Activated CD4-positive, alpha-beta T cell treated with anti-CD3 and anti-CD28 coated beads, Interleukin-2, amount 50 U/mL, for 1 hour (primary cell): ENCODE results near the gene FGF7.
A peak's percentile ranks its signal among the peaks of the same experiment; 100 is the strongest.
"Not testable (repeated sequence)": the region's sequence is repeated elsewhere in the genome, so short reads cannot be mapped to it uniquely, and the experiment has no call there.

Source experiments
- DNase-seq: peaks from one replicate; pipeline ENCODE4 v3.0.0-alpha.2; 2020

FGF7 gene, protein sequence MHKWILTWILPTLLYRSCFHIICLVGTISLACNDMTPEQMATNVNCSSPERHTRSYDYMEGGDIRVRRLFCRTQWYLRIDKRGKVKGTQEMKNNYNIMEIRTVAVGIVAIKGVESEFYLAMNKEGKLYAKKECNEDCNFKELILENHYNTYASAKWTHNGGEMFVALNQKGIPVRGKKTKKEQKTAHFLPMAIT

DNA sequence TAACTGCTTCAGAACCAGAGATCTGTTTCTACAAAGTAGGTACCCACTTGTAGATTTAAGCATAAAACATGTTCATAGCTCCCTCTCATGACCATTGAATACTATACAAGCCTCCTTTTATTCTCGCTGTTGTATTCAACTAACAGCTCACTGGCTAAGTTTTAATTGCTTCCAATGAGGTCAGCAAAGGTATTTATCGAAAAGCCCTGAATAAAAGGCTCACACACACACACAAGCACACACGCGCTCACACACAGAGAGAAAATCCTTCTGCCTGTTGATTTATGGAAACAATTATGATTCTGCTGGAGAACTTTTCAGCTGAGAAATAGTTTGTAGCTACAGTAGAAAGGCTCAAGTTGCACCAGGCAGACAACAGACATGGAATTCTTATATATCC lies at the start of gene FGF7:
Gene FGF7 (plus strand): TSS at position 222 of the 400 bp plus-strand sequence. CDS start 1,056 bp downstream, outside the sequence.
- DNase-seq = no peak

DNA sequence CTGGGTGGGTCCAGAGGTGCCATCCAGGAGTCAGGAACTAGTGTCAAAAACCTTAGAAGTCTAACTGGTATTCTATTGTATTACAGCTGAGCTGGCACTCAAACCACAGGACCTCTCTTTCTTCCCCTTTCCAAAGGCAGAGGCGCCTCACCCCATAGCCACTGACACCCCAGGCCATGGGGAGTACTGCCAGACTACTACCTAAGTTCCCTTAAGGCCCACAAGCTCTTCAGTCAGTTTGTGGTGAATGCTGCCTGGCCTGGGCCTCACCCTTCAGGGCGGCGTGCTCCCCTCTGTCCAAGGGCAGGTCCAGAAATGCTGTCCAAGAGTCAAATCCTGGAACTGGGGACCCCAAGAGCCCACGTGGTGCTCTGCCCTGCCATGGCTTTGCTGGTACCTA lies 43.0 kb upstream of the FGF7 start:
- no peak for DNase-seq

DNA sequence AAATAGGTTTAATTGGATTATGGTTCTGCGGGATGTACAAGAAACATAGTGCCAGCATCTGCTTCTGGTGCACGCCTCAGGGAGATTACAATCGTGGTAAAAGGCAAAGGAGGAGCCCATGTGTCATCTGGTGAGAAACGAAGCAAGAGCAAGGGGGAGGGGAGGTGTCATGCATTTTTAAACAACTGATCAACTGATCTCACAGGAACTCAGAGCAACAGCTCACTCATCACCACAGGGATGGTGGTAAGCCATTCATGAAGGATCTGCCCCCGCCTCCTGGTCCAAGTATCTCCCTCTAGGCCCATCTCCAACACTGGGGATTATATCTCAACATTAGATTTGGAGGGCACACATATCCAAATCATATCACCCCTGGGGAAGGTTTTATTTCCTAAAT lies 42.1 kb upstream of the FGF7 start:
- DNase-seq = no peak

DNA sequence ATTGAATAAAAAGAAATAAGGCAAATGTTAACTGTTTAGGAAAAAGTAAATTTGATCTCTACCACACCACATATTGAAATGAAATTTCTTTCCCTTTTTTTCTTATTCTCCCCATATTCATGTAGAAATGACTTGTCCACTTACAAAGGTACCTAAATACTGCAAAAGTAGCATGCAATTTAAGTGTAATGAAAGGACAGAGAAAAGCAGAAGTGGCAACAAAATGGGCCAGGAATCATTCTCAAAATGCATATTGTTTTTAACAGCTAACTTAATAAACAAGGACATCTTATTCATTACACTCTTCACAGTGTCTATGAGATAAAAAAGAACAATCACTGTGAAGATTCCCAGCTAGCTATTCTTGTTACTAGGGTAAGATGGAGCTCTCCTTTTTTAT lies 40.6 kb upstream of the FGF7 start:
- no peak for DNase-seq

DNA sequence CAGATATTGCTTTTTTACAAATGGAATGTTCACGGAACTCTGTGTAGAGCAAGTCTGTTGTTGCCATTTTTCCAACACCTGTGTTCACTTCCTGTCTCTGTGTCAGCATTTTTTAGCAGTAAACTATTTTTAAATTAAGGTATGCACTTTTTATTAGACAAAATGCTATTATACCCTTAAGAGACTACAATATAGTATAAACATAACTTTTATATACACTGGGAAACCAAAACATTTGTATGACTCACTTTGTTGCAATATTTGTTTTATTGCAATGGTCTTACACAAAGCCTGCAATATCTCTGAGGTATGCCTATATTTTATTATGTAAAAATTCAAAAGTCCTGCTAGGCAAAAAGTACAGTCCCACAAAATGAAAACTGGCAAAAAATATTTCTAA lies 39.8 kb upstream of the FGF7 start:
- no peak for DNase-seq

GRCh38 chr15:49387471-49387870 lies 35.6 kb upstream of the FGF7 start:
- no peak for DNase-seq

DNA sequence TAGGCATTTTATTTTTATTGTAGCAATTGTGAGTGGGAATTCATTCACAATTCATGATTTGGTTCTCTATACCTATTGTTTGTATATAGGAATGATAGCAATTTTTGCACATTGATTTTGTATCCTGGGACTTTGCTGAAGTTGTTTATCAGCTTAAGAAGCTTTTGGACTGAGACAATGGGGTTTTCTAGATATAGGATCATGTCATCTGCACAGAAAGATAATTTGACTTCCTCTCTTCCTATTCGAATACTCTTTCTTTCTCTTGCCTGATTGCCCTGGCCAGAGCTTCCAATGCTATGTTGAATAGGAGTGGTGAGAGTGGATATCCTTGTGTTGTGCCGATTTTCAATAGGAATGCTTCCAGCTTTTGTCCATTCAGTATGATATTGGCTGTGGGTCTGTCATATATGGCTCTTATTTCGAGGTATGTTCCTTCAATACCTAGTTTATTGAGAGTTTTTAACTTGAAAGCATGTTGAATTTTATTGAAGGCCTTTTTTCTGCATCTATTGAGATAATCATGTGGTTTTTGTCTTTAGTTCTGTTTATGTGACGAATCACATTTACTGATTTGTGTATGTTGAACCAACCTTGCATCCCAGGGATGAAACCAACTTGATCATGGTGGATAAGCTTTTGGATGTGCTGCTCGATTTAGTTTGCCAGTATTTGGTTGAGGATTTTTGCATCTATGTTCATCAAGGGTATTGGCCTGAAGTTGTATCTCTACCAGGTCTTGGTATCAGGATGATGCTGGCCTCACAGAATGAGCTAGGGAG lies 20.3 kb upstream of the FGF7 start:
- not testable (repeated sequence) for DNase-seq

- DNase-seq = no peak
Observed at GRCh38 chr15:49406352-49407118, 16.5 kb upstream of the FGF7 start.

DNA sequence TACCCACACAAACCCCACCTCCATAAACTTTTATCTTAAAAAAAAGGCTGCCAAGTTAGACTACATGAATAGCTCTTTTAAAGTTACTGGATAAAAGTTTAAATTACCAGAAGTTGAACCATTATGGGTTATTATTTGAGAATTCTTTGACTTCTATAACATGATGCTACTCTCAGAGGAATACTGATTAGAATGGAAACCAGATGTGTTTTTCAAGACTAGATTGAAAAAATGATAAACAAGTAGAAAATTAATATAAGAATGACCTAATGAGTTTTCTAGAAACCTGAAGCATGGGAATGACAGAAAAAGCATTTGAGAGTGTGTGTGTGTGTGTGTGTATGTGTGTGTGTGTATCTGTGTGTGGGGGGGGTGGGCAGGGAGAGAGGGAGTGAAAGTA lies 12.4 kb upstream of the FGF7 start:
- DNase-seq = no peak

DNA sequence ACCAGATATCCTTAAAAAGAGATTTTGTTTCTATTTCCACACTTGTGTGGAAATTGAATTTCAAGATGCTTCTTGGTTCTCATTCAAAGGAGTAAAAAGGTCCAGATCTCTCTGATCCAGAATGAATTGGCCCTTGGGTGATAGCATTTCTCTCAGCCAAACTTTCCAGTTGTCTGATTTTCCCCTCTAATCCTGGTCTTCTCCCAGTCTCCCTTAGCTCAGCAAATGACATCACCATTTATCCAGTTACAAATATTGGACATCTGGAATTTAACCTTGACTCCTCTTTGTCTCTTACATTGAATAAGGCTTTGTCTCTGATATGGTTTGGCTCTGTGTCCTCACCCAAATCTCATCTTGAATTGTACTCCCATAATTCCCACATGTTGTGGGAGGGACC lies 10.2 kb upstream of the FGF7 start:
- DNase-seq = no peak

- no peak for DNase-seq
Observed at GRCh38 chr15:49415149-49415548, 7.9 kb upstream of the FGF7 start.

DNA sequence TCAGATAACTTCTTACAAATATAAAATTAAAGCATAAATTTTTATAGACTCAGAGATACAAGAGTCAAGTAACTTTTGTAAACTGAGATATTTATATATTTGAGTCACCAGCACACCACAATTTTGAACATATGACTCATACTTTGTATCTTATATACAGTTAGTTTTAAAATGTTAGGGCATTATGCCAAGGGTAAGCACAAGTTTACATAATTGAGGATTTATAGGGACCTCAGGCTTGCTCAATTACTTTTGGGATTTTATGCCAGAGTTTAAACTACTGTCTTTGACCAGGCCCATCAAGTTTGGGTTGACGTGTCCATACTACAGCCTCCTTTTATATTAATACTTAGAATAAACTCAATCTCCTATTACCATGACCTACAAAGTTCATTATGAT lies 7.4 kb upstream of the FGF7 start:
- DNase-seq = no peak

DNA sequence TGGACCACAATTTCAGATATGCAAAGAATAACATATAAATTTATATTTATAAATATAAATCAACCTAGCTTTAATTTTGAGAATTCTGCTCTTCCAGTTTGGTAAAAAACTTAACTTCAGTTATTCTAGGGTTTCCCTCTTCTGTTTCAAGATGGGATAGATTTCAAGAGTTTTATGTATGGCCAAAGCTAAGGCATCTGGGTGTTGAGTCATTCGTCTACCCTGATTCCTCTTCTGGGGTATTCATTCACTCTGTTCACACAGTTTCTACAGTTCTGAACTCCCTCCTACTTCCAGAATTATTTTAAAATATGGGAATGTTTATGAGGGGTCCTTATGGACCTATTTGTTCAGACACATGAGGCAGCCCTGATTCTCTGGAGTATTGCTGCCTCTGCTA lies 4.2 kb upstream of the FGF7 start:
- no peak for DNase-seq

GRCh38 chr15:49421991-49422390 lies 1.1 kb upstream of the FGF7 start:
- peak; percentile 7 for DNase-seq

GRCh38 chr15:49423901-49424550 lies 984 bp downstream of the FGF7 start:
- no peak for DNase-seq

- no peak for DNase-seq
Observed at GRCh38 chr15:49424954-49425353, 1.9 kb downstream of the FGF7 start.

DNA sequence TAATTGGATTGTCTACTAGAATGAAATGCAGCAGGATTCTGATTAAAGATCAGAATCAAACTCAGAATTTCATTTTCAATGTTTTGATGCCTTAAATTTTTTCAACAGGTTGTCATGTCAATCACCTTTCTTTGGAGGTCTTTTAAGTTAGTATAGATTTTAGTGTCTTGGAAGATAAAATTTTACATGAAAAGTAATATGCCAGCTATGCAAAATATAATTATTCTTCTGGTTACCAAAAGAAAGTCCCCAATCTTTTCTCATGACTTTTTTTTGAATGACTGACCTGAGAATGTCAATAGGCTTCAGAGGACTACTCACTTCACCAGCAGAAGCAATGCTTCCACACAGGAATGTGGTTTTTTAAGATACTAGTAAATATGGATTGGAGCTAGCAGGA lies 4.3 kb downstream of the FGF7 start:
- DNase-seq = no peak

- DNase-seq = no peak
Observed at GRCh38 chr15:49428409-49429095, 5.5 kb downstream of the FGF7 start.

- DNase-seq = no peak
Observed at GRCh38 chr15:49430046-49430445, 7.0 kb downstream of the FGF7 start.

GRCh38 chr15:49435174-49435573 lies 12.1 kb downstream of the FGF7 start:
- DNase-seq = no peak

DNA sequence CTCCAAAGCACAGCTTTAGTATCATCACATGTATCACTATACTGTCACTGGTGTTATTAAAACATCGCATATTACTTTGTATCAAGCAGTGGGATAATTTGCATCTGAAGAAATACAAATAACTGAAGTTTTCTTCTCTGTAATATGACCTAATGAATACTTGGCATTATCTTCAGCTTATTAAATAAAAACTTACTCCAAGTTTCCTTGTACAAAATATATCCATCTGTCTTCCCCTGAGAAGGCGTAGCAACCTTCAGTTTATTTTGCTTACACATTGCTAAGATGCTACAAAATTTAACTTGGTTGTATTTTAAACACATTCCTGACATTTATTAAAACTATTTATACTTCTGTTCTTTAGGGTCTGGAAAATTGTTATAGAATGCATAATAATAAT lies 13.7 kb downstream of the FGF7 start:
- no peak for DNase-seq

DNA sequence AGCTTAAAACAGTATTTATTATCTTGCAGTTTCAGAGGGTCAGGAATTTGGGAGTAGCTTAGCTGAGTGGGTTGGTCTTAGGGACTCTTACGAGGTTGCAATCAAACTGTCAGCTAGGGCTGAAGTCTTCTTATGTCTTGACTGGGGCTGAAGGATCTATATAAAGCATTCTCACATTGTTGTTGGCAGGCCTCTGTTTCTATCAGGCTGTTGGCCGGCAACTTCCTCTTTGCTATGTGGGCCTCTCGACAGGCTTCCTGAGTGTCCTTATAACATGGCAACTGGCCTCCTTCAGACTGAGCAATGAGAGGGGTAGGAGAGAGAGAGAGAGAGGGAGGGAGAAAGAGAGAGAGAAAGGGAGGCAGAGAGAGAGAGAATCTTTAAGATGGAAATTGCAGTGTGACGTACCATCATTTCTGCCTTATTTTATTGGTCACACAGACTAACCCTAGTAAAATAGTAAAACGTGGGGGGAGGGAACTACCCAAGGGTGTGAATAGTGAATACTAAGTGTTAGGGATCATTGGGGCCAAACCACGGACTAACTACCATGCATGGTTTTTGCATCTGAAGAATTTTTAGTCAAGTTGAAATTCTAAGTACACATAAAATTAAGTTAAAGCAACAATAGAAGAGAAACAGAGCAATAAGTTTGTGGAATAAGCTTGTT lies 16.1 kb downstream of the FGF7 start:
- DNase-seq = no peak
